ENCODE results near the gene HS3ST3A1.

HS3ST3A1 gene

GRCh38 chr17:13601776-13602551, at the start of gene HS3ST3A1:
TSS of gene HS3ST3A1 (minus strand) at chr17:13601929. CDS start at chr17:13601129, 800 bp downstream.
- no peak for DNase-seq

- DNase-seq = no peak
These were observed 48.5 kb upstream of the HS3ST3A1 start for GRCh38 chr17:13650096-13650675.

- no peak for DNase-seq
These were observed 45.9 kb upstream of the HS3ST3A1 start for GRCh38 chr17:13647543-13648021.

- no peak for DNase-seq
These were observed 45.3 kb upstream of the HS3ST3A1 start for GRCh38 chr17:13646969-13647542.

- no peak for DNase-seq
These were observed 44.7 kb upstream of the HS3ST3A1 start for GRCh38 chr17:13646411-13646810.

- no peak for DNase-seq
These were observed 41.5 kb upstream of the HS3ST3A1 start for GRCh38 chr17:13643180-13643579.

- DNase-seq = no peak
These were observed 40.5 kb upstream of the HS3ST3A1 start for GRCh38 chr17:13642188-13642587.

- DNase-seq = no peak
These were observed 38.8 kb upstream of the HS3ST3A1 start for GRCh38 chr17:13640551-13640950.

GRCh38 chr17:13638855-13639458, 37.2 kb upstream of the HS3ST3A1 start:
- no peak for DNase-seq

GRCh38 chr17:13636951-13637350, 35.2 kb upstream of the HS3ST3A1 start:
- DNase-seq = no peak

GRCh38 chr17:13635951-13636350, 34.2 kb upstream of the HS3ST3A1 start:
- DNase-seq = no peak

GRCh38 chr17:13634021-13634420, 32.3 kb upstream of the HS3ST3A1 start:
- no peak for DNase-seq

- DNase-seq = no peak
These were observed 29.8 kb upstream of the HS3ST3A1 start for GRCh38 chr17:13631529-13631928.

GRCh38 chr17:13626703-13627102, 25.0 kb upstream of the HS3ST3A1 start:
- no peak for DNase-seq

- DNase-seq = no peak
These were observed 17.7 kb upstream of the HS3ST3A1 start for GRCh38 chr17:13619462-13619861.

- DNase-seq = no peak
These were observed 14.3 kb upstream of the HS3ST3A1 start for GRCh38 chr17:13616031-13616430.

- DNase-seq = no peak
These were observed 8.2 kb upstream of the HS3ST3A1 start for GRCh38 chr17:13609941-13610340.

GRCh38 chr17:13601322-13601775, 380 bp downstream of the HS3ST3A1 start:
- DNase-seq = no peak

GRCh38 chr17:13600475-13601321, 1.0 kb downstream of the HS3ST3A1 start:
- DNase-seq = no peak

- no peak for DNase-seq
These were observed 1.9 kb downstream of the HS3ST3A1 start for GRCh38 chr17:13599864-13600263.

GRCh38 chr17:13599168-13599577, 2.6 kb downstream of the HS3ST3A1 start:
- no peak for DNase-seq

GRCh38 chr17:13598353-13599167, 3.2 kb downstream of the HS3ST3A1 start:
- no peak for DNase-seq
